Measurements from ENCODE around the gene MBNL1.
"Not testable (repeated sequence)": the region's sequence is repeated elsewhere in the genome, so short reads cannot be mapped to it uniquely, and the experiment has no call there.

Gene MBNL1

GRCh38 chr3:152353578-152353977 is 84.8 kb downstream of the MBNL1 start:
- no peak for DNase-seq
- TF ChIP-seq POLR2A (IDR thresholded peaks at IDR 0.05; ENCODE audit: low read length) = no peak
- no peak for TF ChIP-seq GATA1 (IDR thresholded peaks at IDR 0.05; ENCODE audit: low read depth, low read length)

- TF ChIP-seq POLR2A (IDR thresholded peaks at IDR 0.05; ENCODE audit: low read length) = no peak
- TF ChIP-seq GATA1 (IDR thresholded peaks at IDR 0.05; ENCODE audit: low read depth, low read length) = no peak
- DNase-seq = no peak
Observed at GRCh38 chr3:152355744-152356665, 87.3 kb downstream of the MBNL1 start.

- TF ChIP-seq GATA1 (IDR thresholded peaks at IDR 0.05; ENCODE audit: low read depth, low read length) = no peak
- no peak for TF ChIP-seq POLR2A (IDR thresholded peaks at IDR 0.05; ENCODE audit: low read length)
- DNase-seq = no peak
Observed at GRCh38 chr3:152356870-152357276, 88.1 kb downstream of the MBNL1 start.

GRCh38 chr3:152357587-152357986 is 88.9 kb downstream of the MBNL1 start:
- TF ChIP-seq POLR2A (IDR thresholded peaks at IDR 0.05; ENCODE audit: low read length) (no peak), GATA1 (IDR thresholded peaks at IDR 0.05; ENCODE audit: low read depth, low read length) (no peak)
- peak in 1 of 2 experiments; percentile 47 for DNase-seq

DNA sequence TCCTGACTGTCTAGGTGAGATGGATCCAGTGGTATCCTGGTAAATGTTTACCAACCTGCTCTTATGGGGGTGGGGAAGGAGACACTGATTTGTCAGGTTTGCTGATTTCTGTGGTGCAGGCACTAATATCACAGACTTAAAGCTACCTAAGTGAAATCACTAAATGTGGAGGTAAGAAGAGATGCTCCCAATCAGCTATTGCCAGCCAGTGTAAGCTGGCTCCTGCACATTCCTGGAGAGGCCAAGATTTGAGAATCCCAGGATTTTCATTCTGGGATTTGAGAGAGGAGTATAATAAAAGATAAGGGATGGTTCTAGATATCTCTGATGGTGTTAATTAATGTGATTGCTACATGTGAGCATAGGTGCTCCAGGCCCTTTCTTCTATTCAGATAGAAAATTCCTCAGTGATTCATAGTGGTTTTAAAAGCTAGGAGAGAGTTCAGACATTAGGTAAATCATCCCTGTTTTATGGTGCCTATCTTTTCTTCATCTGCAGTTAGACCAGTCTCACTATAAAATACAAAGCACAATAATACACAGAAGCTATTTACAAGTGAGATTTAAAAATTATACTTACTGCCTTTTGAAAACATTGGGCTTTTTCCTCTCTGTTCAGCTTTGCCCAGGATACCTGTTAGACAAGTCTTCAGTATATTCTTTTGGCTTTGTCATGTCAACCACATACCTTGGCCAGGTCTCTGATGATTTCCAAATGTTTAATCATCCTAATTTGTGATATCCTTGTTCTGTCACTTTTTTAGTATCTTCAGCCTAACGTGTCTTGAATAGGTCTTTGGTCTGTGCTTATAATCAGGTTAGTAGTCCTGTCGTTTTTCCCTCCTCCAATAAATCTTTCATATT is 90.9 kb downstream of the MBNL1 start:
- TF ChIP-seq POLR2A (IDR thresholded peaks at IDR 0.05; ENCODE audit: low read length) (no peak), GATA1 (IDR thresholded peaks at IDR 0.05; ENCODE audit: low read depth, low read length) (no peak)
- DNase-seq = no peak

DNA sequence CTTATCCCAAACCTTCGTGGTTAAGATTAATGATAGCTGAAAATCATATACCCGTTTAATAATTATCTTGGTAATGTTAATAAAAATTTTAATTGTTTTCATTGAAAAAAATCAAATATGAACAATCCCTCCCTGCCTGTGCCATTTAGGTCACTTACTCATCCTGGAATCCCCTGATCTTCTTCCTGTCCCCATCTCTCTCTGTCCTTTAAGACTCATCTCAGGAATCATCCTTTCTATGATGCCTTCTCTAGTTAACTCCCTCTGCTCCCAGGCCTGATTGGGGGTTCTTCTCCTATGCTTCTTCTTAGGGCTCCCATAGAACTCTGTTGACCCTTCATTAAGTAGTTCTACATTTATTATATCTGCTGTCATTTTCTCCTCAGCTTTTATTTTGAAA is 91.6 kb downstream of the MBNL1 start:
- TF ChIP-seq POLR2A (IDR thresholded peaks at IDR 0.05; ENCODE audit: low read length) (no peak), GATA1 (IDR thresholded peaks at IDR 0.05; ENCODE audit: low read depth, low read length) (no peak)
- DNase-seq = no peak

DNA sequence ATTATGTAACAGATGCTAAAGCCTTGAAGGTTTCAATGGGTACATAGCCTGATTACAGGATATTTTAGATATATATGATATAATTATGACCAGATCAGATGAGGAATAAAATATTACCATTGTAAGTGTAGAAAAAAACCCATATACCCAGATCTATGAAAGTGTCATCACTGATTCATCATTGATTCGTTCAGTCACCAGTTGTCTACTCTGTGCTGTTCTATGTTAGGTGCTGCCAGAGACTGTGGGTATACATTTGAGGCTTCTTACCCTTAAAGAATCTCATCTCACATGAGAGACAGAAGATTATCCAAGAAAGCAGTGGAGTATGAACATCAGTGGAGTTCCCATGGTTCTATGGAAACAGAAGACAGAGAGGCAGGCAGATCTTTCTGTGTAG is 92.2 kb downstream of the MBNL1 start:
- DNase-seq = no peak
- TF ChIP-seq GATA1 (IDR thresholded peaks at IDR 0.05; ENCODE audit: low read depth, low read length) (no peak), POLR2A (IDR thresholded peaks at IDR 0.05; ENCODE audit: low read length) (no peak)

DNA sequence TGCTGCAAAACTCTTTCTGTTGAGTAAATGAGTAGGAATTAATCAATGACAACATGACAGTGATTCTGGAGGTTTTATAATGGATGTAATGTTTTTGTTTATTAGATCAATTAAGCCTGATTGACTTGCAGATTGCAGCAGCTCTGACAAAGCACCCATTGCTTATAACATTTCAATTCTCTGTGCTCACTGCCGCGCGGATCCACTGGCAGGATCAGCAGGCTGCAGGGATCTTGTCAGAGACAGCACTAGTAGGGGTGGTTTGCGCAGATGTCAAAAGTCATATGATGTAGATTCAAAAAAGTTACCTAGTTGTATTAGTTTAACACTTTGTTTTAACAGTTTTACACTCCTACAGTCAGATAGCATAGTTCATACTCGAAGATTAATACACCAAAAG is 93.4 kb downstream of the MBNL1 start:
- no peak for DNase-seq

GRCh38 chr3:152364237-152364636 is 95.5 kb downstream of the MBNL1 start:
- TF ChIP-seq GATA1 (IDR thresholded peaks at IDR 0.05; ENCODE audit: low read depth, low read length) = no peak
- TF ChIP-seq POLR2A (IDR thresholded peaks at IDR 0.05; ENCODE audit: low read length) = no peak
- no peak for DNase-seq

More for the DNA sequence above, 93.4 kb downstream of the MBNL1 start:
- TF ChIP-seq POLR2A (IDR thresholded peaks at IDR 0.05; ENCODE audit: low read length) (no peak), GATA1 (IDR thresholded peaks at IDR 0.05; ENCODE audit: low read depth, low read length) (no peak)

DNA sequence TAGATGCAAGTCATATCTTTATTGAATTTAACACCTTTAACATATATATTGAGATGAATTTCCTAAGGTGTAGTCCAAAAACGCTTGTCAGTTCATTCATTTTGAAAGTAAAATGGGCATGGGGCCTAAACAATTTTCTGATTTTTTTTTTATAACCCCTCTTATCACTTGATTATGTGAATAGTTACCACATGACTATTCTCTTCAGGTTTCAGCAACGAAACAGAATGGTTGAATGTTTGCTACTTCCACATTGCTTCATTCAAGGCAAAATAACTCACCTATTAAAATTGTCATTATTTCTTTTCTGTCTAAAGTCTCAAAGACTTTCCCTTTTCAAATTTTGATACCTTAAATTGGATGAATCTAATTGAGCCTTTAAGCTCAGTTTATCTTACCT is 96.4 kb downstream of the MBNL1 start:
- no peak for TF ChIP-seq GATA1 (IDR thresholded peaks at IDR 0.05; ENCODE audit: low read depth, low read length)
- no peak for TF ChIP-seq POLR2A (IDR thresholded peaks at IDR 0.05; ENCODE audit: low read length)
- no peak for DNase-seq

- no peak for DNase-seq
- TF ChIP-seq GATA1 (IDR thresholded peaks at IDR 0.05; ENCODE audit: low read depth, low read length) (no peak), POLR2A (IDR thresholded peaks at IDR 0.05; ENCODE audit: low read length) (no peak)
Observed at GRCh38 chr3:152365766-152366593, 97.3 kb downstream of the MBNL1 start.

DNA sequence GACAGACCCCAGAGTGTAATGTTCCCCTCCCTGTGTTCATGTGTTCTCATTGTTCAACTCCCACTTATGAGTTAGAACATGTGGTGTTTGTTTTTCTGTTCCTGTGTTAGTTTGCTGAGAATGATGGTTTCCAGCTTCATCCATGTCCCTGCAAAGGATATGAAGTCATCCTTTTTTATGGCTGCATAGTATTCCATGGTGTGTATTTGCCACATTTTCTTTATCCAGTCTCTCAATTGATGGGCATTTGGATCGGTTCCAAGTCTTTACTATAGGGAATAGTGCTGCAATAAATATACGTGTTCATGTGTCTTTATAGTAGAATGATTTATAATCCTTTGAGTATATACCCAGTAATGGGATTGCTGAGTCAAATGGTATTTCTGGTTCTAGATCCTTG is 98.5 kb downstream of the MBNL1 start:
- not testable (repeated sequence) for DNase-seq

- not testable (repeated sequence) for DNase-seq
Observed at GRCh38 chr3:152372633-152373032, 103.9 kb downstream of the MBNL1 start.

DNA sequence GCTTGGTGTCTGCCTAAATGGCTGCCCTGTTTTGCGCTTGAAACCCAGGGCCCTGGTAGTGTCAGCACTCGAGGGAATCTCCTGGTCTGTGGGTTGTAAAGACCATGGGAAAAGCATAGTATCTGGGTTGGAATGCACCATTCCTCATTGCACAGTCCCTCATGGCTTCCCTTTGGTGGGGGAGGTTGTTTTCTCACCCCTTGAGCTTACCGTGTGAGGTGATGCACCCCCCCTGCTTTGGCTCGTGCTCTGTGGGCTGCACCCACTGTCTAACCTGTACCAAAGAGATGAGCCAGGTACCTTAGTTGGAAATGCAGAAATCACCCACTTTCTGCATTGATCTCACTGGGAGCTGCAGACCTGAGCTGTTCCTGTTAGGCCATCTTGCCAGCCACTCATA is 104.7 kb downstream of the MBNL1 start:
- TF ChIP-seq POLR2A (IDR thresholded peaks at IDR 0.05; ENCODE audit: low read length) (no peak), GATA1 (IDR thresholded peaks at IDR 0.05; ENCODE audit: low read depth, low read length) (no peak)
- no peak for DNase-seq

Data from erythroblast (primary cell).